Activated T-cell treated with anti-CD3 and anti-CD28 coated beads, Interleukin-2, amount 50 U/mL, for 72 hours (primary cell): ENCODE results near the gene GMDS. TPM values are rescaled to one million over a fixed set of nuclear protein-coding genes. Genes with fewer than 3 reads are reported as not detected.

Experiments
- ATAC-seq, 2 donors: fragments of 150-1000 bp; cut with Tn5 transposase; replicated peaks in 1 of 2; 2 replicates each; pipeline ENCODE4 v1.10.0; 2021; ENCODE audit warnings: moderate library complexity in 2 of 2, mild to moderate bottlenecking in 1 of 2
- DNase-seq, 2 donors: peaks; one replicate each; pipeline ENCODE4 v3.0.0; 2021 to 2022; ENCODE audit warnings: mixed read lengths in 1 of 2
- H3K27ac Mint-ChIP-seq: one replicate; pipeline ENCODE4 v1.8.0; 2022; ENCODE audit warnings: mild to moderate bottlenecking, moderate library complexity, mixed read lengths
- H3K27me3 Mint-ChIP-seq: one replicate; pipeline ENCODE4 v1.8.0; 2022; ENCODE audit warnings: low read depth, mixed read lengths
- H3K36me3 Mint-ChIP-seq, 2 donors: one replicate each; pipeline ENCODE4 v1.8.0; 2022; ENCODE audit warnings: mixed read lengths in 2 of 2, mild to moderate bottlenecking in 1 of 2; ENCODE audit not compliant: insufficient read depth in 2 of 2
- H3K4me1 Mint-ChIP-seq: one replicate; pipeline ENCODE4 v1.8.0; 2022; ENCODE audit warnings: low read depth, mixed read lengths
- H3K4me3 Mint-ChIP-seq, 2 donors: one replicate each; pipeline ENCODE4 v1.8.0; 2022; ENCODE audit warnings: mild to moderate bottlenecking in 2 of 2, mixed read lengths in 2 of 2, moderate library complexity in 2 of 2
- H3K9me3 Mint-ChIP-seq, 2 donors: one replicate each; pipeline ENCODE4 v1.8.0; 2022; ENCODE audit warnings: mixed read lengths in 2 of 2
- total RNA-seq, 2 donors: library from RNA; stranded (reverse); gene quantifications; one replicate each; pipeline ENCODE4 v1.2.3, GENCODE V29; 2022

Gene GMDS
- total RNA-seq, 2 donors from 2014 or later, result 23.8 to 33.0 TPM

DNA sequence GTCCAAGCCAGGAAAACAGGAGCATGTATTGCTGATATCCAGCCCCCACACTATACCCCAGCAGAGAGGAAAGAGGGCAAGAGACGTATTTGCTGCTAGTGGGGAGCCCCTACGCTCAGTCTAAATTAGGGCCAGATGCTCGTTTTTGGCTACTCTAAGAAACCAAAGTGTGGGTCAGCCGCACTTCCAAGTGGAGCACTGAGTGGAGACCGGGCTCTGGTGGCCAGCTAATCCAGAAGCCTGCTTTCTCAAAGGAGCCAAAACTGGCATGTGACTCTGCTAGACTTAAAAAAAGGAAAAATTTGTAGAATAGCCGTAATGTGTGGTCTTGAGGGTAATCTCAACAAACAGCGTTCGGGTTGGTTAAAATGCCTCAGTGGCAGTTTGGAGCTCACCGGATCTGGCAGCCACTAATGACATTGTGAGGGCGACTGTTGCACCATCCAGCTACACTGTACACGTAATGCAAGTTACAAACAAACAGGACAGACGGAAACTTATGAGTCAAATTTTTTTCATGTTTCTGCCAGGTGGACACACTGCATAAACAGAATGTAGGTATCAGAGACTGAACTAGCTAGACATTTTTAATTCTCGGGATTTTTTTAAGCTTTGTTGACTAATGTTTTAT is 404.8 kb downstream of the GMDS start:
- Mint-ChIP-seq H3K27me3 (no peaks in the 10 kb centered on the region), H3K27ac (no peak overlapping the region), H3K4me1 (no peaks in the 10 kb centered on the region), H3K4me3 (no peak overlapping the region), H3K9me3 (no peaks in the 10 kb centered on the region), H3K36me3 (no peaks in the 10 kb centered on the region)
- DNase-seq, result no peak
- no peak for ATAC-seq

DNA sequence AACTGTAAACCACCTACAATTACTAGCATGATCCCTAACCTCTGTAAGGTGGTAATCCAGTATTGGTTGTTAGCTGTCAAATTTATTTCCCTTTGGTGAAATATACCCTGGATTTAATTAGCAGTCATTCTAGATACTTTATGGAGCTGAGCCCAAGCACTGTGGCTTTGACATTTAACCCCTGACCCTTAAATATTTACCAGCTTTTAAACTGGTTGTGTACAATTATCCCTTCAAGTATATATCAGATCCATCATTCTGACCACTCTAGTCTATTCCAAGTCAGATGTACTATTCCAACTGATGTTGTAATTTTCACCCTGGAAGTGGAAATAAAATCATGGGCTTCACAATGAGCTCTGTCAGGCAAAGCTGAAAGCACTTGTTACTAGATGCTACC is 406.0 kb downstream of the GMDS start:
- Mint-ChIP-seq H3K27me3 (no peaks in the 10 kb centered on the region), H3K4me3 (no peak overlapping the region), H3K9me3 (no peaks in the 10 kb centered on the region), H3K4me1 (no peaks in the 10 kb centered on the region), H3K27ac (no peak overlapping the region), H3K36me3 (no peaks in the 10 kb centered on the region)
- DNase-seq (no peak), ATAC-seq (no peak)

DNA sequence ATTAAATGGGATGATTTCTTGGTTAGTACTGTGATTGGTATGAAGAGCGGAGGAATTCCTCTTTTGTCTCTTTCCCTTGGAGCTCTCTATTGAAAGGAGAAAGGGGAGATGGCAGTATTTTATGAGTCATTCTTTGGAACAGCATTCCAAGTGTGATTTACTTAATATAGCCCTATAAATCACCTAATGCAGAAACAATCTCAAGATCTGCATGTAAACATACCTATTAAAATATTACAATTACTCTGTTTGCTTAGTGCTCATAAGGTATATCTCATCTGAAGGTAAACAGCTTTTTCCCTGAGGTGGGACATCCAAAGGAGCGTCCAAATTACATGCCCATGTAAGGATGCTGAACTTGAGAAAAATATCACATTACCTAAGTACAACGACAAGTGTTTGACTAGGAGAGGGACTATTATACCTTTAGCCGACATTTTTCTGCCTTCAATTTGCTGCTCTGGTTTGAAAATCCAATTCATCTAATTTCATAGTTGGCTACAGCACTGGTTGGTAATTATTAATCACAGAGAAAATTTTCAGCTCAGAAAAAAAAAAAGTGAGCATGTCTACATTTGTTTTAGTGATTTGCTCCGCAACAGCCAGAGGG is 406.7 kb downstream of the GMDS start:
- ATAC-seq, result no peak
- H3K36me3 Mint-ChIP-seq, result no peaks in the 10 kb centered on the region
- DNase-seq, result no peak
- no peak overlapping the region for H3K4me3 Mint-ChIP-seq
- no peaks in the 10 kb centered on the region for H3K9me3 Mint-ChIP-seq
- H3K27me3 Mint-ChIP-seq, result no peaks in the 10 kb centered on the region
- H3K27ac Mint-ChIP-seq, result no peak overlapping the region
- H3K4me1 Mint-ChIP-seq, result no peaks in the 10 kb centered on the region

DNA sequence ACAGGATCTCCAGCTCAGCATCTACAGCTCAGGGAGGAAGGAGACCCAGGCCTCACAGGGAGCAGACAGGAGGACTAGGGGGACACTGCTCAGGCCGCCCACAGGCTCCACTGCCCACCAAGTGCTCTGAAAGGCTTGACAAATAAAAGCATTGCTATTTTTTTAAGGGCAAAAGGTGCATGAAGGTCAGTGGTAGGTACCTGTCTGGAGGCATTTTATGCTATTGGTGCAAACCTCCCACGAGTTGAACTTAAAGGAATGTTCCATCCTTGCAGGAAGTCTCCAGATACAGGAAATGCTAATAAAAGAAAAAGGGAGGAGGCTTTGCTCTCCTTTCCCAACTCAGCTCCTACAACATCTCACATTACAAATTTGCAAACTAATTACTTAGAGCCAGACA is 407.6 kb downstream of the GMDS start:
- no peak for ATAC-seq
- Mint-ChIP-seq H3K4me3 (no peak overlapping the region), H3K27me3 (no peaks in the 10 kb centered on the region), H3K9me3 (no peaks in the 10 kb centered on the region), H3K36me3 (peaks cover 0 to under 1% of the 10 kb centered on the region in 2 donors), H3K4me1 (no peaks in the 10 kb centered on the region), H3K27ac (no peak overlapping the region)
- no peak for DNase-seq

DNA sequence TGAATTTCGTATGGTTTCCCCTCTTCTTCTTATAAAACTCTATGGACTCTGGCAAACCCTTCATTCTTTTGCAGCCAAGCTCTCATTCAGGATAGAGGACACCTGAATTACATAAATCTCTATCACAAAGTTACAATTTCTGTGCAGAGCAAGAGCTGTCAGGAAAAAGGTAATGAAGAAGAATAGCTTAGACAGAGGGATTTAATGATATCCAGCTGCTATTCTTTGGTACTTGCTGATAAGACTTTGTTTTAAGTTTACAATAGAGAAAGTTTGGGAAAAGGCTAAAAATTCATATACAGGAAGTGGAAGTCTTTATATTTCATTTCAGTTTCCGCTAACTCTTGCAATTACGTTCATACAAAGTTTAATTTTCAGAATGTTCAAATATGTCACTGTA is 408.7 kb downstream of the GMDS start:
- no peak overlapping the region for H3K4me3 Mint-ChIP-seq
- H3K4me1 Mint-ChIP-seq, result no peaks in the 10 kb centered on the region
- peaks cover 0 to 1% of the 10 kb centered on the region in 2 donors for H3K36me3 Mint-ChIP-seq
- H3K9me3 Mint-ChIP-seq, result no peaks in the 10 kb centered on the region
- no peak overlapping the region for H3K27ac Mint-ChIP-seq
- no peaks in the 10 kb centered on the region for H3K27me3 Mint-ChIP-seq
- ATAC-seq (no peak), DNase-seq (no peak)

DNA sequence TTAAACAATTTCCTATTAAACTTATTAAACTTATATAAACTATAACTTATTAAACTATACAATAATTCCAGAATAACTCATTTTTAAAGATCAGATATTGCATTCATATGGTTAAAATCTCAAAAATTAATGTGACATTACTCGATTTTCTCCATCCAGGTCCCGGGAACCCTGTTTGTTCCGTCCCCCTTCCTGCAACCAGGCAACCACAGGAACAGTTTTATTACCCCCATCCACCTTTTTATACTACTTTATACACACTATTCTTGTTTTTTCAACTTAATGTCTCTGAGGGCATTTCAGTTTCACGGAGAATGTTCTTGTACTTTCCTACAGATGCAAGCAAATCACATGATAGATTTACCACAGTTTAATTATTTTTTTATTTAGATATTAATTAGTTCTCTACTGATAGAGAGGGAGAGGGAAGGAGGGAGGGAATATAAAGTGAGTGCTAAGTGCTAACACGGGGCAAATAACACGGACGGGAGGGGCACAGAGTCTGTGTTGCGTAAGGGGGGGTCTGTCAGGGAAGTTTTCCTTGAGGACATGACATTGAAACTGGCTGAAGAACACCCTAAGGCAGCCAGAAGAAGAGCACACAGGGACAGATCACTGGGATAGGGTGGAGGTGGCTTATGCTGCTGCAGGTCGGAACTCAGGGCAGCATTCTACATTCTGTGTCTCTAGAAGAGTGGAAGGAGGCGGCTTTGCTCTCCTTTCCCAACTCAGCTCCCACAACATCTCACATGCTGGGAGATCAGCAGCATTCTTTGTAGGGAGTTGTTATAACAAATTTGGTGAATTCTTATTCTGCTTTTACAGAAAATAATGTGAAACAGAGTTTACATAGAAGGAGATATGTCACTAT is 410.5 kb downstream of the GMDS start:
- DNase-seq, result no peak
- Mint-ChIP-seq H3K4me3 (no peak overlapping the region), H3K9me3 (peaks cover 0 to 2% of the 10 kb centered on the region in 2 donors), H3K4me1 (no peaks in the 10 kb centered on the region), H3K27ac (no peak overlapping the region), H3K27me3 (no peaks in the 10 kb centered on the region), H3K36me3 (peaks cover 0 to 1% of the 10 kb centered on the region in 2 donors)
- ATAC-seq, result no peak

DNA sequence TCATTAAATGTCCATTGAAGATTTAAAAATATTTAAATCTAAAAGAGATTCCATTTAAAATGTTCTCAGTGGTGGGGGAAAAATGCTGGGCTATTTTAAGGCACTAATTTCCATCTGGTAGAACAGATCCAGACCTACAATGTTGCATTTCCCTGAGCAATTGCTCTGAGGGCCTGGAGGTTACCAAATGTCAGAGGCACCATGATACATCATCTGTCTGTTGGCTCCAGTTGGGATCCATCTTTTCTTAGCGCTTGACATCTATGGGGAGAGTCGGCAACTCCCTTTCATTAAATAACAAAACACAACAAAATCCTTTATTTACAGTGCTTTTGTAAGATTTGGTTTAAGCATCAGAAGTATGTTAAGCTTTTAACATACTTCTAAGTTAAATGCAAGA is 411.2 kb downstream of the GMDS start:
- DNase-seq (no peak), ATAC-seq (no peak)
- H3K4me3 Mint-ChIP-seq, result no peak overlapping the region
- H3K9me3 Mint-ChIP-seq, result peaks cover 0 to 2% of the 10 kb centered on the region in 2 donors
- peaks cover 0 to 5% of the 10 kb centered on the region in 2 donors for H3K36me3 Mint-ChIP-seq
- no peaks in the 10 kb centered on the region for H3K27me3 Mint-ChIP-seq
- H3K4me1 Mint-ChIP-seq, result no peaks in the 10 kb centered on the region
- H3K27ac Mint-ChIP-seq, result no peak overlapping the region

DNA sequence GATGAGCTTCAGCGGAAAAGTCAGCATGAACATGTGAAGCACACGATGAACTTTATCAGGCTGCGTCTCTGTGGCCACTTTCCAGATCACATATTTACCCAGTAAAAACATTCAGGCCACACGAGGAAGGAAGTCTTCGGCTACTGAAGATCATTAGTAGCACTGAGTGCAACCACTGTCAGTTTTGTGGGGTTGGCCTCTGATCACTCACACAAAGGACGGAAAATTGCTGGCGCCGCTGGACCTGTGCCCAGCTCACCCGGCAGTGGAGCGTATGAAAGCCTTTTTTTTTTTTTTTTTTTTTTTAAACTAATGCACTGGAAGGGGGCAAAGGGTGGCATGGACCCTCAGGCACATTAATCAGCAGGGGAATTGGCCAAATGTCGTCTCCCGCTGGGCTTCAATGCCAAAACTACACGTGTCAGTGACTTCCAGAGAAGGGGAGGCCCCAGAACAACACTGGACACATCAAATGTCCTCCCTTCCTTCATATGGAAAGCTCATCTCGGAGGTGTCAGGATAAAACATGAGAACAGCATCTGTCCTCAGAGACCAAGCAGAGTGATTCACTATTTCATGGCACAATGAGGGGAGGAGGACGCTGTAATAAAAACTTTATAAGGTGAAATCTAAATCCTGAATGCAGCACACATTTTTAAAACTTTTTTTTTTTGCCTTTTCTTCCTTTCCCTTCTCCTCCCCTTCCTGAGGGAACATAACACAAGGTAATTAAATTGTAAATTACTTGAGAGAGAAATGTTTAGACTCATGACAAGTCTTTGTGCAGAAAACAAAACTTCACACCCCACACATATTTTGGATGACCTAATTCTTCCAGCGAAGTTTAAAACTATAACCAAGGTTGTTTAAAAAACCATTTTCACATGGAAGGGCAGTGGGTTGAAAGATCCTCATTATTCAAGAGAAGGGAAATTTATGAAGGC is 412.3 kb downstream of the GMDS start:
- no peaks in the 10 kb centered on the region for H3K27me3 Mint-ChIP-seq
- peaks cover 2 to 6% of the 10 kb centered on the region in 2 donors for H3K9me3 Mint-ChIP-seq
- no peak for ATAC-seq
- DNase-seq, result no peak
- H3K27ac Mint-ChIP-seq, result no peak overlapping the region
- no peak overlapping the region for H3K4me3 Mint-ChIP-seq
- no peaks in the 10 kb centered on the region for H3K4me1 Mint-ChIP-seq
- H3K36me3 Mint-ChIP-seq, result peaks cover 6 to 9% of the 10 kb centered on the region in 2 donors

DNA sequence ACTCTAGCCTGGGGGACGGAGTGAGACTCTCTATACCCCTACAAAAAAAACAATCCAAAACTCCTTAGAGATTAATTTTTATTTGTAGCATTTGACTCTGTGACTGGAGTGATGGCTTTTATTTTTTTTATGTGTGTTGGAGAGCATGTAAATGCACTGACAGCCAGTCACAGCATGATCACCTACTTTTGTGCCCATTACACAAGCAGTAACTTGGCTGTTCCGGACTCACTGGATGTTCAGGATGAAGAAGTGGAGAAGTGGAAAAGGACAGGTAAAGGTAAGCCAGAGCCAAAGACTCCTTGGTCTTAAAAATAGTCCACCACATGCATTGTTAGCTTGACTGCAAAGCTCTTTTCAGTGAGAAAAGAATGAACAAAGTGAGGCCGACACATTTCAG is 413.0 kb downstream of the GMDS start:
- Mint-ChIP-seq H3K27ac (no peak overlapping the region), H3K4me3 (no peak overlapping the region), H3K36me3 (peaks cover 12 to 13% of the 10 kb centered on the region in 2 donors), H3K27me3 (no peaks in the 10 kb centered on the region), H3K4me1 (no peaks in the 10 kb centered on the region), H3K9me3 (peaks cover 7 to 14% of the 10 kb centered on the region in 2 donors)
- ATAC-seq (no peak), DNase-seq (no peak)

DNA sequence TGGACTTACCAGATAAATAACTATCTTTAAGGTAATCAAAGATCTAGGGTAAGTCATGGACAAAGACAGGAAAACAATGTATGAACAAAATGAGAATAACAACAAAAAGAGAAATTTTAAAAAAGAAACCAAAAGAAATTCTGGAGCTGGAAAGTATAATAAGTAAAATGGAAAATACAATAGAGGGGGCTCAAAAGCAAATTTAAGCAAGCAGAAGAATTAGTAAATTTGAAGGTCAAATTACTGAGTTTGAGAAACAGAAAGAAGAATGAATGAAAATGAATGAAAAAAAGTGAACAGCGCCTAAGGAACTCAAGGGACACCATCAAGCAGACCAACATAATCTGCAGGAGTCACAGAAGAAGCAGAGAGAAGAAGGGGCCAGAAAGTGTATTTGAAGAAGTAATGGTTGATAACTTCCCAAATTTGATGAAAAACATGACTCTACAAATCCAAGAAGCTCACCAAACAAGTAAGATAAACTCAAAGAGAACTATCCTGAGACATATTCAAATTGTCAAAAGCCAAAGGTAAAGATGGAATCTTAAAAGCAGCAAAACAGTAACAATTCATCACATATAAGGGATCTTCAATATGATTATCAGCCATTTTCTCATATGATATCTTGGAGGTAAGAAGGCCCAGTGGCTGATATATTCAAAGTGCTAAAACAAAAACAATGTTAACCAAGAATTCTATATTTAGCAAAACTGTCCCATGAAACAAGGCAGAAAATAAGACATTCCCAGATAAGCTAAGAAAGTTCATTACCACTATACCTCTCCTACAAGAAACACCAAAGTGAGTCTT is 417.2 kb downstream of the GMDS start:
- H3K27me3 Mint-ChIP-seq, result no peaks in the 10 kb centered on the region
- H3K4me1 Mint-ChIP-seq, result no peaks in the 10 kb centered on the region
- H3K27ac Mint-ChIP-seq, result no peak overlapping the region
- H3K4me3 Mint-ChIP-seq, result no peak overlapping the region
- peaks cover 12 to 13% of the 10 kb centered on the region in 2 donors for H3K36me3 Mint-ChIP-seq
- H3K9me3 Mint-ChIP-seq, result peaks cover 7 to 14% of the 10 kb centered on the region in 2 donors
- DNase-seq, result no peak
- no peak for ATAC-seq

DNA sequence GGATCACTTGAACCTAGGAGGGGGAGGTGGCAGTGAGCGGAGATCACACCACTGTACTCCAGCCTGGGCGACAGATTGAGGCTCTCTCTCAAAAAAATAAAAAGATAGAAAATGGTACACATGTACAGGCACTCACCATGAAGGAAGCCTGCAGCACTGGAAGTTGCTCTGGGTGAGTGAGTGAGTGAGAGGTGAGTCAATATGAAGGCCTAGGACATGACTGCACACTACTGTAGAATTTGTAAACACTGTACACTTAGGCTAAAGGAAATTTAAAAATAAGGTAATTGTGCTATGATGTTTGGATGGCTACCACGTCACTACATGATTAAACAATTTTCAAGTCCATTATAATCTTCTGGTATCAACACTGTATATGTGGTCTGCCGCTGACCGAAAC is 419.5 kb downstream of the GMDS start:
- Mint-ChIP-seq H3K4me1 (no peaks in the 10 kb centered on the region), H3K4me3 (no peak overlapping the region), H3K36me3 (peaks cover 11 to 13% of the 10 kb centered on the region in 2 donors), H3K27ac (no peak overlapping the region), H3K27me3 (no peaks in the 10 kb centered on the region), H3K9me3 (peaks cover 7 to 14% of the 10 kb centered on the region in 2 donors)
- DNase-seq (no peak), ATAC-seq (no peak)

DNA sequence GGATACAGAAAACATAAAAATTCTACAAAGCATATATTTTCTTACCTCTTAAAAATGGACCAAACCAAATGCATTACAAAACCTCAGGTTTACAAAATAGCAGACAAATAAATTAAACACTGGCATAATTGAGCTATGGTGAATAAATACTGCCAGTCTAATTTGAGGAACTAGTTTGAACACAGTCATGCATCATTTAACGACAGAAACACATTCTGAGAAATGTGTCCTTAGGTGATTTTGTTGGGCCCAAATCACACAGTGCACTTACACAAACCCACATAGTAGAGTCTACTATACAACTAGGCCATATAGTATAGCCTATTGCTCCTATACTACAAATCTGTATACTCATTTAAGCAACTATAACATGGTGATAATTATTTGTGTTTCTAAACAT is 420.1 kb downstream of the GMDS start:
- Mint-ChIP-seq H3K9me3 (peaks cover 7 to 14% of the 10 kb centered on the region in 2 donors), H3K4me1 (no peaks in the 10 kb centered on the region), H3K27me3 (no peaks in the 10 kb centered on the region), H3K27ac (no peak overlapping the region), H3K36me3 (peaks cover 11 to 13% of the 10 kb centered on the region in 2 donors), H3K4me3 (no peak overlapping the region)
- no peak for ATAC-seq
- DNase-seq, result no peak
